Stomach (tissue), 9 donors: ENCODE measurements around the gene NR2F2. TPM values are rescaled to one million over a fixed set of nuclear protein-coding genes. Genes with fewer than 3 reads are reported as not detected.

ENCODE experiments used
- DNase-seq, 2 donors: peaks; one replicate each; pipeline versions ENCODE4 v3.0.0 to v3.0.0-alpha.2; 2013 to 2019
- H3K27ac ChIP-seq, 5 donors: fragments of 200-600 bp in 4 of 5; sonication (generic) in 4 of 5; one replicate each; pipeline ENCODE4 v1.5.1; 2013 to 2019; ENCODE audit warnings: mild to moderate bottlenecking in 1 of 5, moderate library complexity in 1 of 5
- H3K27me3 ChIP-seq, 3 donors: fragments of 200-600 bp; sonication (generic); one replicate each; pipeline ENCODE4 v1.5.1; 2017 to 2019; ENCODE audit warnings: mixed run types in 1 of 3
- H3K36me3 ChIP-seq, 4 donors: fragments of 200-600 bp; sonication (generic); 1 replicate in 3 of 4; 2 replicates in 1 of 4; pipeline ENCODE4 v1.5.1; 2016 to 2019
- H3K4me1 ChIP-seq, 4 donors: fragments of 200-600 bp; sonication (generic); one replicate each; pipeline ENCODE4 v1.5.1; 2016 to 2019
- H3K4me3 ChIP-seq, 4 donors: fragments of 200-600 bp; sonication (generic) in 3 of 4; one replicate each; pipeline ENCODE4 v1.5.1; 2016 to 2019; ENCODE audit warnings: mild to moderate bottlenecking in 1 of 4
- H3K9me3 ChIP-seq, 4 donors: fragments of 200-600 bp; sonication (generic); one replicate each; pipeline ENCODE4 v1.5.1; 2016 to 2019
- EP300 ChIP-seq: sonication (generic); formaldehyde crosslinking; IDR thresholded peaks from one replicate; pipeline ENCODE4 v1.6.1; 2017; ENCODE audit warnings: antibody characterized with exemption
- POLR2A ChIP-seq, 4 donors: fragments of 450-650 bp; IDR thresholded peaks; one replicate each; pipeline ENCODE4 v1.6.1; 2016; ENCODE audit warnings: antibody characterized with exemption in 4 of 4, control low read depth in 2 of 4, mild to moderate bottlenecking in 1 of 4, moderate library complexity in 1 of 4
- POLR2AphosphoS5 ChIP-seq, 3 donors: sonication (generic); formaldehyde crosslinking; IDR thresholded peaks; one replicate each; pipeline ENCODE4 v1.6.1; 2016; ENCODE audit warnings: antibody characterized with exemption in 3 of 3
- WGBS, 5 donors: extraction: QIAGEN DNeasy Blood & Tissue Kit in 3 of 5; methylation state at CpG; one replicate each; pipeline versions ENCODE4 v1.1.5 to v1.1.7; 2013 to 2018; 5-methylcytosine and 5-hydroxymethylcytosine counted together
- intact Hi-C: fragments of 100-400 bp; cut with DNase I; formaldehyde crosslinking; loops from one replicate; pipeline ENCODE4 v1.15.1; 2023; ENCODE audit warnings: low total_unique reads
- polyA plus RNA-seq, 3 donors: library from polyadenylated mRNA; stranded (reverse); fragments of 200-250 nt; gene quantifications; one replicate each; pipeline ENCODE4 v1.2.3, GENCODE V29; 2013
- total RNA-seq, 5 donors: library from RNA; depleted of rRNA; stranded (reverse); fragments of >200 nt; gene quantifications; one replicate each; pipeline versions ENCODE4 v1.1.0 to v1.2.3, GENCODE V29; 2014 to 2016
- TF ChIP-seq, protein P1 (sequence below), 7 experiments: fragments of 450-650 bp in 4 of 7; fragments of 200-600 bp in 3 of 7; sonication (generic) in 3 of 7; IDR thresholded peaks; one replicate each; pipeline ENCODE4 v1.5.1; 2016 to 2019; ENCODE audit warnings: antibody characterized with exemption in 7 of 7, control low read depth in 2 of 7, mild to moderate bottlenecking in 1 of 7
- donor health status: healthy with polysubstance abuse.
- donor health status: Bipolar disorder and iron deficiency.
- donor health status: healthy.

The NR2F2 gene
- total and polyA plus RNA-seq, 8 donors: 30.9 to 96.2 (median 43.5) TPM

DNA sequence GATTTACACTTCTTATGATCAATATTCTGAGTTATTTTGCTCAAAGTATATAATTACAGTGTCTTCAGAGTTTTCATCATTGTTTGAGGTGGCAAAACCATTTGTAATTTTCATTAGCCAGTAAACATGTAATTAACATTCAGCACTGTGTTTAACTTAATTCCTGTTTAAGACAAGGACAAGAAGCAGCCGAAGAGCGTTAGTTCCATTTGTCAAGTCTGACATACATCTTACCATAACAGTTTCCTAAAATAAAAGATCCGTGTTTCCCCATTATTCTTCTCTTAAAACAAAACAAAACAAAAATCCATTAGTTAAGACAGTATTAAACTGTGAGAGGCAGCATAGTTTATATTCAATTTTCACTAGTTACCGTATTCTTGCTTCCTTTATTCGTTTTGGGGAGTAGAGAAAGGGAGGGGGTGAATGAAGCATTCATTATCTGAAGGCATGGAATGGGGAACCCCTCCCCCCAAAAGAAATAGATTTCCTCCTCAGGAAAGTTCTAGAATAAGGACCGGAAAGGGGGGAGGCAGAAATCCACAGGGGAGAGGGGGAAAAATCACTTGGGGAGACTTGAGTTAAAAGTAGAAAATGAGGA lies 5.5 kb upstream of the NR2F2 start:
- peak overlapping the region; percentile 87 to 98 (median 96) for H3K27ac ChIP-seq
- peaks cover 0 to 63% (median 13%) of the 10 kb centered on the region in 3 donors for H3K27me3 ChIP-seq
- H3K4me1 ChIP-seq: peaks cover 16 to 57% (median 36%) of the 10 kb centered on the region in 4 donors
- TF ChIP-seq, protein P1, sequence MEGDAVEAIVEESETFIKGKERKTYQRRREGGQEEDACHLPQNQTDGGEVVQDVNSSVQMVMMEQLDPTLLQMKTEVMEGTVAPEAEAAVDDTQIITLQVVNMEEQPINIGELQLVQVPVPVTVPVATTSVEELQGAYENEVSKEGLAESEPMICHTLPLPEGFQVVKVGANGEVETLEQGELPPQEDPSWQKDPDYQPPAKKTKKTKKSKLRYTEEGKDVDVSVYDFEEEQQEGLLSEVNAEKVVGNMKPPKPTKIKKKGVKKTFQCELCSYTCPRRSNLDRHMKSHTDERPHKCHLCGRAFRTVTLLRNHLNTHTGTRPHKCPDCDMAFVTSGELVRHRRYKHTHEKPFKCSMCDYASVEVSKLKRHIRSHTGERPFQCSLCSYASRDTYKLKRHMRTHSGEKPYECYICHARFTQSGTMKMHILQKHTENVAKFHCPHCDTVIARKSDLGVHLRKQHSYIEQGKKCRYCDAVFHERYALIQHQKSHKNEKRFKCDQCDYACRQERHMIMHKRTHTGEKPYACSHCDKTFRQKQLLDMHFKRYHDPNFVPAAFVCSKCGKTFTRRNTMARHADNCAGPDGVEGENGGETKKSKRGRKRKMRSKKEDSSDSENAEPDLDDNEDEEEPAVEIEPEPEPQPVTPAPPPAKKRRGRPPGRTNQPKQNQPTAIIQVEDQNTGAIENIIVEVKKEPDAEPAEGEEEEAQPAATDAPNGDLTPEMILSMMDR (IDR thresholded peaks at IDR 0.05): no peak
- TF ChIP-seq POLR2A (IDR thresholded peaks at IDR 0.05): no peak
- TF ChIP-seq POLR2AphosphoS5 (IDR thresholded peaks at IDR 0.05): no peak
- TF ChIP-seq EP300: no peak
- H3K9me3 ChIP-seq: no peaks in the 10 kb centered on the region
- H3K4me3 ChIP-seq: peak overlapping the region; percentile 57 to 89 (median 72)
- no peaks in the 10 kb centered on the region for H3K36me3 ChIP-seq
- DNase-seq: peak in 1 of 2 donors; percentile 39
- WGBS, 5 donors: 3 to 25% (median 8%) methylated on average over 6 of the region's 6 CpGs
- intact Hi-C loops: no loop called here

DNA sequence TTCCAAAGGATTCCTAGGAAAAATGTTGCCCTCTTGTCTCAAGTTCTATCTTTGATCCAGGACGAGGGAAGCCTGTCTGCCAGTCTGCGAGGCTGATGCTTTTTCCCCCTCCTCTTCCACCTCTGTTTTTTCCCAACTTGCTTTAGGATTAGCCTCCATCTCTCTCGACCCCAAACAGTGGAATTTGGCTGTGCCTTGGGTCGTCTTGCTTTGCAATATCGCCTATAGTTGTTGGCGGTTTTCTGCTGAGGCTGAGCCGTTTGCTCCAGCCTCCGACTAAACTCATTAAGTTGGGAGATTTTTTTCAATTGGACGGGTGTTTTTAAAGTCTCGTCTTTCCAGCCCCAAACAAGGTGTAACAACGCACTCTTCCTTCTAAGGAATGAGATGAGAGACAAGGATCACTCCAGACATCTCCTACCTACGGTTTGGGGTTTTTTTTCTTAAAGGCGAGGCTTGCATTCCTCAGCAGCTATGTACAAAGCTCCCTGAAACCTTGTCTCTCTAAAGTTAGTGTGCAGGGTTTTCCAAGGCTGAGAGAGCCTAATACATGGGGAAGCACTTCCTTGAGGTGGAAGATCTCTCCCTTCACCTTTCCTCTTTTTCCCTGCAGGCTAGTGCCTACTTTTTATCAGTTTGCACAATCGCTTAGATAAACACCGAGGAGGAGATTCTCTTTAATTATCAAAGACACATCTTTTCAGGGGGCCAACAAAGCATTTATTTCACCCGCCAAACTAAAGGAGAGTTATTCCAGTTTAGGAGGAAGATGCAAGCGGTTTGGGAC lies 4.8 kb upstream of the NR2F2 start:
- intact Hi-C loops: no loop called here
- H3K4me1 ChIP-seq: peaks cover 16 to 53% (median 35%) of the 10 kb centered on the region in 4 donors
- H3K4me3 ChIP-seq: peak overlapping the region; percentile 57 to 89 (median 72)
- DNase-seq: peak in 1 of 2 donors; percentile 55
- no peaks in the 10 kb centered on the region for H3K9me3 ChIP-seq
- peaks cover 0 to 64% (median 13%) of the 10 kb centered on the region in 3 donors for H3K27me3 ChIP-seq
- TF ChIP-seq EP300: no peak
- TF ChIP-seq, protein P1 (IDR thresholded peaks at IDR 0.05): no peak
- peak; percentile 6 to 68 (median 57) for TF ChIP-seq POLR2AphosphoS5 (IDR thresholded peaks at IDR 0.05)
- TF ChIP-seq POLR2A (IDR thresholded peaks at IDR 0.05): no peak
- peak overlapping the region; percentile 80 to 98 (median 96) for H3K27ac ChIP-seq
- no peaks in the 10 kb centered on the region for H3K36me3 ChIP-seq
- WGBS, 5 donors: 3 to 7% (median 5%) methylated on average over 17 of the region's 17 CpGs

DNA sequence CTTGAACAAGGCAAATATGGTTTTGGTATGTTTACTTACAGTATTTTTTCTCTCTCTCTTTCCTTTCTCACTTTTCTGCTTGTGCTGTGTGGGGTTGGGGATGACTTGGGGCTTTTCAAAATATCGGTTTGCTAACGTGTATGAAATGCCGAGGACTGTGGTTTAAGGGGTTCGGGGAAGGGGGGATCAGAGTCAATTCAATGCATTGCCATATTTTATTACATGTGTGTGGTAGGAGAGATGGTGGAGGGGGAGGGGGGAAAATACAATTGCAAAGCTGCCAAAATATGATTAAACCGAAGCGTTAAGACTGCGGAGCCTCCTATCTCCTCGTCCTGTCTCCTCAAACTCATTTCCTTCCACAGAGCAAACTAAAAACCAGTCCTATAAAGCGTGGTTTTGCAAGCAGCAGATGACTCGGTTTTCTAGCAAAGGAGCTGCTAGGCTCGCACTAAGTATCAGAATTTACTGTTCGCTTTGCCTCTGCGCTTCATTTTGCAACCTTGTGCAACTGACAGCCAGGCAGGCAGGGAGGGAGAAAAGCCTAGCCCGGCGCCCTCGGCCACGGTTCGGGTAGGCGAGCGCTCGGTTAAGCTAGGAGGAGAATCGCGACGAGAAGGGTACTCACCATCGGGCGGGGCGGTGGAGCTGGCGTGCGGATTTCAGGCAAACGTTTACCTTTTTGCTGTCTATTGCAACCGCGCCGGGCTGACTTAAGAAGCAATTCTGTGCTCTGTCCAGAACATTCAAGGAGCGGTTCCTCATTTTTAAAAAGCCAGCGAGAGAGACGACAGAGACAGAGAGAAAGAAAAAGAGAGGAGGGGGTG lies 4.0 kb upstream of the NR2F2 start:
- Histone ChIP-seq H3K4me3 (peak overlapping the region; percentile 57 to 89 (median 72)), H3K27me3 (peaks cover 0 to 64% (median 11%) of the 10 kb centered on the region in 3 donors), H3K9me3 (no peaks in the 10 kb centered on the region), H3K36me3 (peaks cover 0 to 4% (median 0%) of the 10 kb centered on the region in 4 donors), H3K27ac (peak overlapping the region; percentile 80 to 98 (median 96)), H3K4me1 (peaks cover 16 to 53% (median 35%) of the 10 kb centered on the region in 4 donors)
- intact Hi-C loops: no loop called here
- WGBS, 5 donors: 1 to 3% (median 2%) methylated on average over 36 of the region's 36 CpGs
- TF ChIP-seq POLR2AphosphoS5 (IDR thresholded peaks at IDR 0.05) (peak in 2 of 3 donors; percentile 14 to 60), EP300 (no peak)
- DNase-seq: peak; percentile 61 to 73

DNA sequence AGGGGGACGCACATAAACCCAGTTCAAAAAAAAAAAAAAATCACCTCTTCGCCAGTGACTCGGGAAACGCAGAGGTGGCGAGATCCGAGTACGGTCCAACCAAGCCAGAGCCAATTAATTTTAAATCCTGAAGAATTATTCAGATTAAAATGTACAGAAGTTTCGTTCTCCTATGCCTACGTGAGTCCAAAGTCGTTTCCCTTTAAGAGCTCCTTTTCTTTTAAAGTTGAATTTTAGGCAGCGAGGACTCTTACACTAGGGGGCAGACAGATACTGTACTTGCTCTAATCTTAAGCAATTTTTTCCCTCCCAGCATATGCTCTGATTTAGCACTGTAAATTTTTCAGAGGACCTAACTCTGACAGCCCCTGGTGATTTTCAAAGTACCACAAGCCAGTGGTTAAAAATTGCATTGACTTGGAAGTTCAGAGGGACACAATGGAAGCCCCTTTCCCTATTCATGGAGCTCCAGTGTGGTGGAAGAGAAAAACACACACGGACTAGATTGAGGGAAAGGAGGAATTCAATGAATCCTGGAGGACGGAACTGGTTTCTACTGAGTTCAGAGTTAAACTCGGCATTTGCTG lies 3.3 kb upstream of the NR2F2 start:
- Histone ChIP-seq H3K4me1 (peaks cover 16 to 52% (median 35%) of the 10 kb centered on the region in 4 donors), H3K36me3 (peaks cover 0 to 11% (median 0%) of the 10 kb centered on the region in 4 donors), H3K4me3 (peak overlapping the region; percentile 57 to 89 (median 72)), H3K27me3 (peaks cover 0 to 64% (median 8%) of the 10 kb centered on the region in 3 donors), H3K27ac (peak overlapping the region; percentile 80 to 98 (median 96)), H3K9me3 (no peaks in the 10 kb centered on the region)
- 0 to 4% (median 2%) methylated on average over 14 of the region's 14 CpGs for WGBS, 5 donors
- TF ChIP-seq POLR2A (IDR thresholded peaks at IDR 0.05) (no peak), POLR2AphosphoS5 (IDR thresholded peaks at IDR 0.05) (peak; percentile 10 to 39 (median 20))
- TF ChIP-seq, protein P1 (IDR thresholded peaks at IDR 0.05): peak in 6 of 7 experiments; percentile 35 to 83 (median 63)
- peak in 1 of 2 donors; percentile 93 for DNase-seq
- intact Hi-C loops: no loop called here
